ENCODE results near the gene ALKBH6. TPM values are rescaled to one million over a fixed set of nuclear protein-coding genes. Genes with fewer than 3 reads are reported as not detected.

The ALKBH6 gene
- polyA plus RNA-seq, 1 donor (not counting 4 experiments of a cell fraction or from before 2014, with no cell fraction given): 36.7 TPM

- Histone ChIP-seq H3K36me3 (ENCODE audit: control insufficient read depth in 2 of 2, extremely low read depth in 1 of 2, insufficient read depth in 2 of 2, low read length in 2 of 2) (no peaks in the 10 kb centered on the region), H3K4me2 (ENCODE audit: control insufficient read depth, extremely low read depth, insufficient read depth, low read depth, low read length) (no peak overlapping the region), H3K4me3 (ENCODE audit: control insufficient read depth in 2 of 3, extremely low read depth in 1 of 3, insufficient read depth in 2 of 3, low read depth in 1 of 3, low read length in 3 of 3) (no peak overlapping the region), H4K20me1 (ENCODE audit: control insufficient read depth, extremely low read depth, insufficient read depth, low read length) (peaks cover 1% of the 10 kb centered on the region), H3K9me1 (ENCODE audit: control insufficient read depth, extremely low read depth, insufficient read depth, low read length) (no peaks in the 10 kb centered on the region), H2AFZ (ENCODE audit: control insufficient read depth, low read length) (no peak overlapping the region), H3K9me3 (ENCODE audit: control insufficient read depth, low read depth, low read length) (no peaks in the 10 kb centered on the region), H3K79me2 (ENCODE audit: control insufficient read depth, insufficient read depth, low read length) (peaks cover 5% of the 10 kb centered on the region), H3K4me1 (ENCODE audit: control insufficient read depth, extremely low read depth, insufficient read depth, low read length) (peaks cover 10% of the 10 kb centered on the region), H3K27ac (ENCODE audit: control insufficient read depth, insufficient read depth, low read length) (no peak overlapping the region), H3K9ac (ENCODE audit: control insufficient read depth, extremely low read depth, insufficient read depth, low read length) (no peak overlapping the region), H3K27me3 (ENCODE audit: control insufficient read depth, extremely low read depth, insufficient read depth, low read length) (no peaks in the 10 kb centered on the region)
- FAIRE-seq (no peak), DNase-seq (ENCODE audit: low read depth, low spot score) (no peak)
- no peak for TF ChIP-seq EZH2 (IDR thresholded peaks at IDR 0.05; ENCODE audit: low read length)
- peak; percentile 15 to 53 (median 37) for TF ChIP-seq CTCF (optimal IDR thresholded peaks at IDR 0.05 in 1 of 3, IDR thresholded peaks at IDR 0.05 in 1 of 3, conservative IDR thresholded peaks at IDR 0.05 in 1 of 3; ENCODE audit: extremely low read depth in 1 of 3, insufficient read depth in 2 of 3, low read length in 3 of 3)
- dilution Hi-C loops (cut with MboI; ENCODE audit: extremely low pct_ligation_motif_present, low sequenced_read_pairs): no loop called here
Measured at GRCh38 chr19:36051236-36051635, 37.2 kb upstream of the ALKBH6 start.

- no peak overlapping the region for H3K4me2 ChIP-seq (ENCODE audit: control insufficient read depth, extremely low read depth, insufficient read depth, low read depth, low read length)
- H3K4me3 ChIP-seq (ENCODE audit: control insufficient read depth in 2 of 3, extremely low read depth in 1 of 3, insufficient read depth in 2 of 3, low read depth in 1 of 3, low read length in 3 of 3): no peak overlapping the region
- H3K9me1 ChIP-seq (ENCODE audit: control insufficient read depth, extremely low read depth, insufficient read depth, low read length): no peaks in the 10 kb centered on the region
- H3K27ac ChIP-seq (ENCODE audit: control insufficient read depth, insufficient read depth, low read length): peak overlapping the region; percentile 55
- no peaks in the 10 kb centered on the region for H3K9me3 ChIP-seq (ENCODE audit: control insufficient read depth, low read depth, low read length)
- H3K36me3 ChIP-seq (ENCODE audit: control insufficient read depth in 2 of 2, extremely low read depth in 1 of 2, insufficient read depth in 2 of 2, low read length in 2 of 2): no peaks in the 10 kb centered on the region
- dilution Hi-C loops (cut with MboI; ENCODE audit: extremely low pct_ligation_motif_present, low sequenced_read_pairs): no loop called here
- no peaks in the 10 kb centered on the region for H3K27me3 ChIP-seq (ENCODE audit: control insufficient read depth, extremely low read depth, insufficient read depth, low read length)
- no peak for TF ChIP-seq EZH2 (IDR thresholded peaks at IDR 0.05; ENCODE audit: low read length)
- no peak for TF ChIP-seq CTCF (optimal IDR thresholded peaks at IDR 0.05 in 1 of 3, IDR thresholded peaks at IDR 0.05 in 1 of 3, conservative IDR thresholded peaks at IDR 0.05 in 1 of 3; ENCODE audit: extremely low read depth in 1 of 3, insufficient read depth in 2 of 3, low read length in 3 of 3)
- H2AFZ ChIP-seq (ENCODE audit: control insufficient read depth, low read length): no peak overlapping the region
- FAIRE-seq (peak; percentile 94), DNase-seq (ENCODE audit: low read depth, low spot score) (peak; percentile 46)
- H3K9ac ChIP-seq (ENCODE audit: control insufficient read depth, extremely low read depth, insufficient read depth, low read length): no peak overlapping the region
- no peaks in the 10 kb centered on the region for H3K79me2 ChIP-seq (ENCODE audit: control insufficient read depth, insufficient read depth, low read length)
- H4K20me1 ChIP-seq (ENCODE audit: control insufficient read depth, extremely low read depth, insufficient read depth, low read length): no peaks in the 10 kb centered on the region
- H3K4me1 ChIP-seq (ENCODE audit: control insufficient read depth, extremely low read depth, insufficient read depth, low read length): peaks cover 5% of the 10 kb centered on the region
Measured at GRCh38 chr19:36049080-36049698, 35.2 kb upstream of the ALKBH6 start.
